GM12891 (cell line): Measurements from ENCODE around the gene WLS.

Source experiments
- DNase-seq: peaks from one replicate; pipeline ENCODE4 v3.0.0; 2011; ENCODE audit warnings: low spot score; ENCODE audit not compliant: insufficient read length
- FAIRE-seq: peaks from 2 replicates; lab custom pipeline; 2011; peaks lifted over from hg19 to GRCh38; lab: Jason Lieb, UNC
- PAX5 ChIP-seq: IDR thresholded peaks from 2 replicates; pipeline ENCODE4 v1.6.1; 2011; ENCODE audit warnings: low read length, moderate library complexity, mild to moderate bottlenecking; ENCODE audit not compliant: insufficient read depth, severe bottlenecking
- POLR2A ChIP-seq: IDR thresholded peaks from 2 replicates; pipeline ENCODE4 v1.6.1; 2011; ENCODE audit warnings: low read depth, low read length, control low read depth
- POLR2AphosphoS5 ChIP-seq: IDR thresholded peaks from 2 replicates; pipeline ENCODE4 v1.6.1; 2011; ENCODE audit warnings: low read depth, low read length, control low read depth
- POU2F2 ChIP-seq: IDR thresholded peaks from 2 replicates; pipeline ENCODE4 v1.6.1; 2011; ENCODE audit warnings: low read depth, mild to moderate bottlenecking, control low read depth, low read length, moderate library complexity
- SPI1 ChIP-seq: IDR thresholded peaks from 2 replicates; pipeline ENCODE4 v1.6.1; 2011; ENCODE audit warnings: low read depth, low read length, control low read depth
- TAF1 ChIP-seq: IDR thresholded peaks from 2 replicates; pipeline ENCODE4 v1.6.1; 2011; ENCODE audit warnings: low read depth, low read length, control low read depth

WLS gene

GRCh38 chr1:68142036-68142435 lies 90.3 kb downstream of the WLS start:
- TF ChIP-seq POLR2A (no peak), POU2F2 (no peak), PAX5 (no peak), TAF1 (no peak), POLR2AphosphoS5 (no peak), SPI1 (no peak)
- DNase-seq: no peak
- no peak for FAIRE-seq

- FAIRE-seq: no peak
- no peak for DNase-seq
- no peak for TF ChIP-seq POU2F2
- TF ChIP-seq POLR2A: no peak
- no peak for TF ChIP-seq PAX5
- TF ChIP-seq POLR2AphosphoS5: no peak
- TF ChIP-seq SPI1: no peak
- TF ChIP-seq TAF1: no peak
These were observed 91.0 kb downstream of the WLS start for GRCh38 chr1:68141071-68142021.

GRCh38 chr1:68140536-68140935 lies 91.8 kb downstream of the WLS start:
- DNase-seq: no peak
- TF ChIP-seq PAX5 (no peak), POLR2AphosphoS5 (no peak), SPI1 (no peak), POLR2A (no peak), POU2F2 (no peak), TAF1 (no peak)
- FAIRE-seq: no peak

- TF ChIP-seq POLR2A (no peak), TAF1 (no peak), POU2F2 (no peak), POLR2AphosphoS5 (no peak), PAX5 (no peak), SPI1 (no peak)
These were observed 96.1 kb downstream of the WLS start for GRCh38 chr1:68136187-68136586.

GRCh38 chr1:68132426-68133130 lies 99.7 kb downstream of the WLS start:
- DNase-seq: no peak
- TF ChIP-seq POLR2AphosphoS5 (no peak), POU2F2 (no peak), PAX5 (no peak), POLR2A (no peak), SPI1 (no peak), TAF1 (no peak)
- no peak for FAIRE-seq

More at GRCh38 chr1:68136187-68136586, 96.1 kb downstream of the WLS start:
- DNase-seq: no peak
- FAIRE-seq: no peak

- TF ChIP-seq POLR2AphosphoS5 (no peak), POU2F2 (no peak), POLR2A (no peak), SPI1 (no peak), TAF1 (no peak), PAX5 (no peak)
- FAIRE-seq: no peak
- DNase-seq: no peak
These were observed 101.1 kb downstream of the WLS start for GRCh38 chr1:68131261-68131660.

- FAIRE-seq: no peak
- DNase-seq: no peak
- no peak for TF ChIP-seq POLR2A
- TF ChIP-seq PAX5: no peak
- TF ChIP-seq POLR2AphosphoS5: no peak
- no peak for TF ChIP-seq SPI1
- TF ChIP-seq POU2F2: no peak
- TF ChIP-seq TAF1: no peak
These were observed 102.6 kb downstream of the WLS start for GRCh38 chr1:68129536-68130250.

- FAIRE-seq (no peak), DNase-seq (no peak)
- TF ChIP-seq SPI1: no peak
- TF ChIP-seq PAX5: no peak
- no peak for TF ChIP-seq POLR2A
- TF ChIP-seq TAF1: no peak
- TF ChIP-seq POLR2AphosphoS5: no peak
- no peak for TF ChIP-seq POU2F2
These were observed 103.5 kb downstream of the WLS start for GRCh38 chr1:68128820-68129219.

GRCh38 chr1:68128157-68128556 lies 104.2 kb downstream of the WLS start:
- DNase-seq: no peak
- TF ChIP-seq POU2F2: 0 out of 2 replicates have a peak, but pooled peaks have one; percentile 32
- no peak for TF ChIP-seq TAF1
- FAIRE-seq: no peak
